ENCODE results near the gene MTNR1A. TPM values are rescaled to one million over a fixed set of nuclear protein-coding genes. Genes with fewer than 3 reads are reported as not detected.

Gene MTNR1A
- total RNA-seq, 6 donors from 2014 or later, result not detected

GRCh38 chr4:186501554-186501953 lies 53.8 kb downstream of the MTNR1A start:
- Histone ChIP-seq H3K4me1 (no peaks in the 10 kb centered on the region), H3K9me3 (no peaks in the 10 kb centered on the region), H3K27ac (no peak overlapping the region), H3K36me3 (no peaks in the 10 kb centered on the region), H3K4me3 (no peak overlapping the region), H3K27me3 (no peaks in the 10 kb centered on the region)
- ATAC-seq (ENCODE audit: low FRiP score in 2 of 2) (no peak), DNase-seq (no peak)
- TF ChIP-seq EP300 (IDR thresholded peaks at IDR 0.05) (no peak), POLR2AphosphoS5 (IDR thresholded peaks at IDR 0.05) (no peak), CTCF (IDR thresholded peaks at IDR 0.05) (no peak), POLR2A (IDR thresholded peaks at IDR 0.05) (no peak)
- 80 to 91% methylated on average over 8 of the region's 8 CpGs for WGBS, 2 donors

DNA sequence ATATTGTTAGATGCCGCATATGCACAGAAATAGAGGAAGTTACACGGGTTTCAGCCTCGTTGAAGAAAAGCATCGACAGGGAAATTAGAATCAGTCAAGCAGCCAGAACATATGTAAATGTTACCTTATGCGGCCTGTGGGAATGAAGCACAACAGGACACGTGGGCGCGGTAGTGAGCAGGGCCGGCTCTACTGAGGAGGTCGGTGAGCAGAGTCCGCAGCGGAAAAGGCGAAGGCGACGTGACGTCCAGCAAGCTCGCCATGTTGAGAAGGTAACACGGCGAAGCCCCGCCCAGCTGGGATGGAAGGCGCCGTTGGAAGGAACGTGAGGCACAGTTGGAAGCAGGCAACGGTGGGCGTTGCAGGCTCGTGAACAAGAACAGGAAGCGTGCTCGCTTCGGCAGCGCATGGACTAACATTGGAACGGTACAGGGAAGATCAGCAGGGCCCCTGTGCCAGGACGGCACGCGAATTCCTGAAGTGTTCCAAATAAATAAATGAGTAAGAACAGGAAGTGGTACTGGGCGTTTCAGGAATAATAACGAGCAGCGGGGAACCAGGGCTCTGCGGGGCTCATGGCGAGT lies 54.6 kb downstream of the MTNR1A start:
- ATAC-seq (ENCODE audit: low FRiP score in 2 of 2) (peak; percentile 15 to 19), DNase-seq (peak in 1 of 2 donors; percentile 59)
- no peaks in the 10 kb centered on the region for H3K4me1 ChIP-seq
- no peak overlapping the region for H3K4me3 ChIP-seq
- no peaks in the 10 kb centered on the region for H3K36me3 ChIP-seq
- TF ChIP-seq POLR2A (IDR thresholded peaks at IDR 0.05), result no peak
- no peak for TF ChIP-seq EP300 (IDR thresholded peaks at IDR 0.05)
- TF ChIP-seq CTCF (IDR thresholded peaks at IDR 0.05), result no peak
- no peak for TF ChIP-seq POLR2AphosphoS5 (IDR thresholded peaks at IDR 0.05)
- no peak overlapping the region for H3K27ac ChIP-seq
- WGBS, 2 donors, result 85 to 86% methylated on average over 39 of the region's 39 CpGs
- no peaks in the 10 kb centered on the region for H3K27me3 ChIP-seq
- H3K9me3 ChIP-seq, result no peaks in the 10 kb centered on the region

DNA sequence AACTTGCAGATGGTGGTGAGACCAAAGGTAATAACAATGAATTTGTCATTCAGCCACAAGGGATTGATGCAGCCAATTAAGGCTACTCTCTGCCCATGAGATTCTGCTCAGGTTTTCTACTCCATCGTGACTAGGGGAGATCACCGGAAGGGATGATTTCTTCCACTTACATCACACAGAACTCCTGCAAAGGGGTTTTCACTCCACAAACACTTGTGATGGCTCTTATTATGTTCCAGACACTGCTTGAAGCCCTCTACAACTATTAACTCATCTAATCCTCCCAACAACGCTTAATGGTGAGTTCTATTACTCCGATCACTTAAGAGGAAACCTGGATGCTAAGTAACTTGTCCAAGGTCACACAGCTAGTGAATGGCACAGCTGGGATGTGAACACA lies 55.9 kb downstream of the MTNR1A start:
- WGBS, 2 donors, result 89 to 95% methylated on average over 4 of the region's 4 CpGs
- H3K27ac ChIP-seq, result no peak overlapping the region
- no peaks in the 10 kb centered on the region for H3K27me3 ChIP-seq
- peaks cover 0 to 3% (median 1%) of the 10 kb centered on the region in 4 donors for H3K9me3 ChIP-seq
- no peaks in the 10 kb centered on the region for H3K36me3 ChIP-seq
- ATAC-seq (ENCODE audit: low FRiP score in 2 of 2) (no peak), DNase-seq (no peak)
- H3K4me3 ChIP-seq, result no peak overlapping the region
- TF ChIP-seq POLR2AphosphoS5 (IDR thresholded peaks at IDR 0.05), result no peak
- no peak for TF ChIP-seq POLR2A (IDR thresholded peaks at IDR 0.05)
- no peak for TF ChIP-seq EP300 (IDR thresholded peaks at IDR 0.05)
- no peak for TF ChIP-seq CTCF (IDR thresholded peaks at IDR 0.05)
- H3K4me1 ChIP-seq, result no peaks in the 10 kb centered on the region

GRCh38 chr4:186497043-186497442 lies 58.3 kb downstream of the MTNR1A start:
- no peak for ATAC-seq (ENCODE audit: low FRiP score in 2 of 2)
- no peak overlapping the region for H3K4me3 ChIP-seq
- no peaks in the 10 kb centered on the region for H3K4me1 ChIP-seq
- no peak overlapping the region for H3K27ac ChIP-seq
- DNase-seq, result no peak
- WGBS, 2 donors, result 86 to 87% methylated on average over 8 of the region's 8 CpGs
- peaks cover 0 to 12% (median 4%) of the 10 kb centered on the region in 4 donors for H3K9me3 ChIP-seq
- TF ChIP-seq EP300 (IDR thresholded peaks at IDR 0.05), result no peak
- no peak for TF ChIP-seq POLR2A (IDR thresholded peaks at IDR 0.05)
- no peaks in the 10 kb centered on the region for H3K27me3 ChIP-seq
- no peaks in the 10 kb centered on the region for H3K36me3 ChIP-seq

DNA sequence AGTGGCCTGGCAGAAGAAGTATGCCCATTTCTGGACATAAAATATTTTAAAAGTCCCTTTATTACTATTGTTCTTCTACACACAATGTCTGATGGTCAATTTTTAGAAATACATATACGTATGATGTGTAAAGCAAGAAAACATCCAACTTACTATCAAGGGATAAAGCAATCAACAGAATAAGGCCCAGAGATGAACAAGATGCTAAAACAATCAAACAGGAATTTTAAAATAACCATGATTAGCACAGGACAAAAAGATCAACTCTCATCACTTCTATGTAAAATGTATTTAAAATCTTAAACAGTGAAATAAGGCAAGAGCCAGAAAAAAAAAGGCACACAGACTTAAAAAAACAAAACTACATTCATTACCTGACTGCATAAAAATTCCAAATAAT lies 60.9 kb downstream of the MTNR1A start:
- no peak for ATAC-seq (ENCODE audit: low FRiP score in 2 of 2)
- H3K4me3 ChIP-seq, result no peak overlapping the region
- DNase-seq, result no peak
- H3K36me3 ChIP-seq, result no peaks in the 10 kb centered on the region
- H3K9me3 ChIP-seq, result peaks cover 0 to 12% (median 4%) of the 10 kb centered on the region in 4 donors
- H3K4me1 ChIP-seq, result no peaks in the 10 kb centered on the region
- no peak overlapping the region for H3K27ac ChIP-seq
- TF ChIP-seq CTCF (IDR thresholded peaks at IDR 0.05), result no peak
- no peak for TF ChIP-seq POLR2AphosphoS5 (IDR thresholded peaks at IDR 0.05)
- no peak for TF ChIP-seq POLR2A (IDR thresholded peaks at IDR 0.05)
- TF ChIP-seq EP300 (IDR thresholded peaks at IDR 0.05), result no peak
- no peaks in the 10 kb centered on the region for H3K27me3 ChIP-seq
- WGBS, 2 donors, result 95 to 96% methylated on average over 1 of the region's 1 CpG

All from upper lobe of left lung (tissue), 6 donors.